HepG2 (cell line): Measurements from ENCODE around the gene DDIT4. TPM values are rescaled to one million over a fixed set of nuclear protein-coding genes. Genes with fewer than 3 reads are reported as not detected.
A peak's percentile ranks its signal among the peaks of the same experiment; 100 is the strongest.

ENCODE experiments used
- CBX2 ChIP-seq, 2 experiments: fragments of 200-600 bp in 1 of 2; sonication (generic); formaldehyde crosslinking in 1 of 2; IDR thresholded peaks; 2 replicates each; pipeline versions ENCODE4 v1.7.0 to v1.8.1; 2018 to 2022; ENCODE audit warnings: low read depth in 2 of 2, low read length in 1 of 2, mild to moderate bottlenecking in 1 of 2, missing genetic modification reagents in 1 of 2
- GMEB1 ChIP-seq: sonication (generic); formaldehyde crosslinking; IDR thresholded peaks from 2 replicates; pipeline ENCODE4 v1.5.1; 2020; ENCODE audit warnings: missing genetic modification reagents, mild to moderate bottlenecking, borderline replicate concordance
- HCFC1 ChIP-seq: fragments of 150-350 bp; IDR thresholded peaks from 2 replicates; pipeline ENCODE4 v1.6.1; 2014; ENCODE audit warnings: low read depth, low read length
- KDM1A ChIP-seq: IDR thresholded peaks from 2 replicates; pipeline ENCODE4 v1.6.1; 2016; ENCODE audit warnings: missing compliant biosample characterization
- KLF11 ChIP-seq: IDR thresholded peaks from 2 replicates; pipeline ENCODE4 v1.6.1; 2016; ENCODE audit warnings: missing compliant biosample characterization
- POLR2A ChIP-seq, 2 experiments: IDR thresholded peaks; 2 replicates each; pipeline ENCODE4 v1.6.1; 2011; ENCODE audit warnings: low read depth in 2 of 2, low read length in 2 of 2, mild to moderate bottlenecking in 1 of 2, moderate library complexity in 1 of 2; ENCODE audit not compliant: insufficient read depth in 1 of 2
- REXO4 ChIP-seq: sonication (generic); formaldehyde crosslinking; IDR thresholded peaks from 2 replicates; pipeline ENCODE4 v1.8.0; 2022; ENCODE audit warnings: missing genetic modification reagents, mild to moderate bottlenecking, borderline replicate concordance
- SMARCE1 ChIP-seq: fragments of 450-650 bp; IDR thresholded peaks from 2 replicates; pipeline ENCODE4 v1.6.1; 2017; ENCODE audit warnings: borderline replicate concordance
- ZNF17 ChIP-seq: sonication (generic); formaldehyde crosslinking; IDR thresholded peaks from 2 replicates; pipeline ENCODE4 v1.5.0; 2020; ENCODE audit warnings: mild to moderate bottlenecking, missing genetic modification reagents
- ZNF354B ChIP-seq: sonication (generic); formaldehyde crosslinking; IDR thresholded peaks from 2 replicates; pipeline ENCODE4 v1.8.0; 2022; ENCODE audit warnings: mild to moderate bottlenecking, missing genetic modification reagents
- ZNF431 ChIP-seq: sonication (generic); formaldehyde crosslinking; IDR thresholded peaks from 2 replicates; pipeline ENCODE4 v1.9.0; 2022; ENCODE audit warnings: missing genetic modification reagents, low read depth, mild to moderate bottlenecking, borderline replicate concordance
- ZNF839 ChIP-seq: sonication (generic); formaldehyde crosslinking; IDR thresholded peaks from 2 replicates; pipeline ENCODE4 v1.4.0; 2020; ENCODE audit warnings: missing genetic modification reagents, mild to moderate bottlenecking, borderline replicate concordance
- polyA plus RNA-seq, 8 experiments: library from polyadenylated mRNA; depleted of rRNA in 3 of 8; stranded (reverse) in 7 of 8; unstranded in 1 of 8; fragments of >200 nt; fragmentation: Illumina TruSeq in 4 of 8; extraction: Trizol in 4 of 8; gene quantifications; 2 replicates each; pipeline versions ENCODE4 v1.2.1 to v1.2.3, GENCODE V29; 2011 to 2016; ENCODE audit warnings: low read depth in 4 of 8, missing spikeins in 1 of 8, mixed read lengths in 1 of 8; ENCODE audit not compliant: insufficient read depth in 1 of 8
- total RNA-seq, 5 experiments: library from RNA; depleted of rRNA; stranded (reverse); fragments of >200 nt; fragmentation: Illumina TruSeq; extraction: Trizol; gene quantifications; 2 replicates each; pipeline ENCODE4 v1.2.3, GENCODE V29; 2016; ENCODE audit warnings: low read depth in 1 of 5

The DDIT4 gene
- total and polyA plus RNA-seq, 2 of the 13 experiments (the other 11 are each of a cell fraction or from before 2014, with no cell fraction given) = 35.6 to 40.7 TPM

- TF ChIP-seq GMEB1 (CRISPR knock-in tag) (peak; percentile 76), ZNF354B (CRISPR knock-in tag) (no peak), KDM1A (0 out of 2 replicates have a peak, but pooled peaks have one; percentile 41), ZNF17 (CRISPR knock-in tag) (no peak), ZNF839 (CRISPR knock-in tag) (no peak), KLF11 (CRISPR knock-in tag) (no peak), POLR2A (IDR thresholded peaks at IDR 0.05; ENCODE audit: insufficient read depth in 1 of 2, low read depth in 2 of 2, low read length in 2 of 2) (peak in 1 of 2 experiments; percentile 51; a peak in 1 of 4 replicates), SMARCE1 (no peak), HCFC1 (no peak), CBX2 (IDR thresholded peaks at IDR 0.05; ENCODE audit: low read depth, low read length) (no peak), CBX2 (CRISPR knock-in tag; IDR thresholded peaks at IDR 0.05; ENCODE audit: low read depth) (no peak), ZNF431 (peak; percentile 68; the same call in 1 of the 2 replicates), REXO4 (CRISPR knock-in tag) (no peak)
- TF ChIP-seq, all 625 proteins: peak for 283
These were observed 45.9 kb downstream of the DDIT4 start (continued) for GRCh38 chr10:72319416-72320254.
